ENCODE results near the gene MAP4K4. TPM values are rescaled to one million over a fixed set of nuclear protein-coding genes. Genes with fewer than 3 reads are reported as not detected.

The MAP4K4 gene
- total RNA-seq: 206 and 209 TPM in 2 replicates

GRCh38 chr2:101697124-101698013 lies at the start of gene MAP4K4:
Gene MAP4K4, plus strand, starts transcription at chr2:101697707. Its CDS starts 374 bp downstream, at chr2:101698081.

Other genes starting within 250 kb of the MAP4K4 start
- 9.1 and 36.7 TPM in 2 replicates for gene RFX8, start 222.6 kb upstream of the MAP4K4 start, total RNA-seq

Data from smooth muscle cell of trachea (primary cell).